Mesodermal cell (in vitro differentiated cells): ENCODE data around the gene VWF.

Experiments used
- H3K27ac ChIP-seq: 2 replicates; pipeline ENCODE4 v1.7.0; 2013; ENCODE audit warnings: mild to moderate bottlenecking, low read depth, low read length, moderate library complexity; ENCODE audit not compliant: severe bottlenecking
- H3K36me3 ChIP-seq: 2 replicates; pipeline ENCODE4 v1.7.1; 2013; ENCODE audit warnings: mild to moderate bottlenecking, low read length, moderate library complexity; ENCODE audit not compliant: control insufficient read depth, insufficient read depth
- H3K4me1 ChIP-seq: one replicate; pipeline ENCODE4 v1.7.1; 2013; ENCODE audit warnings: mild to moderate bottlenecking, low read length; ENCODE audit not compliant: insufficient read depth, control insufficient read depth, poor library complexity, severe bottlenecking
- H3K4me3 ChIP-seq: 2 replicates; pipeline ENCODE4 v1.7.0; 2013; ENCODE audit warnings: low read length, control low read depth, mild to moderate bottlenecking; ENCODE audit not compliant: insufficient read depth, poor library complexity, severe bottlenecking; ENCODE audit errors: extremely low read depth
- H3K9me3 ChIP-seq: 2 replicates; pipeline ENCODE4 v1.7.1; 2013; ENCODE audit warnings: mild to moderate bottlenecking, low read length, moderate library complexity; ENCODE audit not compliant: control insufficient read depth
- WGBS, 2 experiments: methylation state at CpG; one replicate each; pipeline ENCODE4 v1.1.5; 2013; ENCODE audit warnings: missing lambda C conversion rate in 2 of 2; ENCODE audit not compliant: insufficient coverage in 2 of 2; 5-methylcytosine and 5-hydroxymethylcytosine counted together

VWF gene

DNA sequence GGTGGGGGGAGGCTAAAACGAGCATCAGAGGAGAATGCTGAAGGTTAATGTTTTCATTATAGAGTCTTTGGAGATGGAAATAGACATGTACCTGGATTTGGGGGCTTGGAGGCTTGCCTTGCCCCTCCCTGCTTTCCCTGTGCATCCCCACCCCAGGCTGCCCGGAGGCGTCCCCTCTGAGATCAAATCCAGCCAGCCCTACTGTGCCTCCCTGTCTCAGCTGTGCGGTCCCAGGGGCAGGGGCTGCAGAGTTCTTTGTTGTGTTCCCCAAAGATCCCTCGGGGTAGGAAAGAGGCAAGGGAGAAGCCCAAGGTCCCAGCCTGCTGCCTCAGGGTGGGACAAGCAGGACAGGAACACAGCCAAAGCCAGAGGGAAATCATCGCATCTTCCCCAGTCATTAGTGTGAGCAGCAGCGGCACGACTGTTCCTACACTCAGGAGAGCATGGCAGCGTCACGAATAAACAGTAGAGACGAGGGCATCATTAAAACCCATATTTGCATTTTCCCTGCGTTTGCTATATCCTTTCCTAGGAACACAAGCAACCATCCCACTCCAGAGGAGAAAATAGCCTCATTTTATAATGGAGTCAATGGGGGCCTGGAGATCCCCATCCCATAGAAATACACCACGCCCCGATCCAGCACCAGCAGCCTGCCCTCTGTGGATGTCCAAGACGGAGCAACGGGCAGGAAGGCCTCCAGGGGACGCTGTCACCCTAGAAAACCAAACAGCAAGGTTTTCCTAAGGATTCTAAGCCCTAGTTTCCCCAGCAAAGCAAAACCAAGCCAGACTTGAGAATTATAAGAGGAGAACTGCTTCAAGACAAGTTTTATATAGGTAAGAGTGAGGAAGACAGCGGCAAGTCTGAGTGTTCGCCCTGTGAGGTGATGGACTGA lies 211.8 kb downstream of the VWF start:
- Histone ChIP-seq H3K4me1 (no peaks in the 10 kb centered on the region), H3K27ac (no peak overlapping the region), H3K4me3 (no peak overlapping the region), H3K9me3 (no peaks in the 10 kb centered on the region), H3K36me3 (no peaks in the 10 kb centered on the region)
- WGBS, 2 experiments: 66 to 69% methylated on average over 13 to 18 of the region's 19 CpGs

- Histone ChIP-seq H3K27ac (no peak overlapping the region), H3K36me3 (no peaks in the 10 kb centered on the region), H3K4me1 (no peaks in the 10 kb centered on the region), H3K4me3 (no peak overlapping the region), H3K9me3 (no peaks in the 10 kb centered on the region)
- WGBS, 2 experiments: 93% methylated on average over 3 of the region's 3 CpGs; no CpG with 5 or more reads in 1 of the 2 experiments
Observed at GRCh38 chr12:5912011-5912410, 212.5 kb downstream of the VWF start.

GRCh38 chr12:5910790-5911548 lies 213.5 kb downstream of the VWF start:
- no peaks in the 10 kb centered on the region for H3K9me3 ChIP-seq
- no peak overlapping the region for H3K27ac ChIP-seq
- no peak overlapping the region for H3K4me3 ChIP-seq
- H3K36me3 ChIP-seq: no peaks in the 10 kb centered on the region
- 84 to 91% methylated on average over 3 to 5 of the region's 7 CpGs for WGBS, 2 experiments
- H3K4me1 ChIP-seq: no peaks in the 10 kb centered on the region

GRCh38 chr12:5909560-5909959 lies 214.9 kb downstream of the VWF start:
- Histone ChIP-seq H3K4me3 (no peak overlapping the region), H3K9me3 (no peaks in the 10 kb centered on the region), H3K36me3 (no peaks in the 10 kb centered on the region), H3K4me1 (no peaks in the 10 kb centered on the region), H3K27ac (no peak overlapping the region)
- WGBS, 2 experiments: 68 to 91% methylated on average over 3 to 4 of the region's 5 CpGs

DNA sequence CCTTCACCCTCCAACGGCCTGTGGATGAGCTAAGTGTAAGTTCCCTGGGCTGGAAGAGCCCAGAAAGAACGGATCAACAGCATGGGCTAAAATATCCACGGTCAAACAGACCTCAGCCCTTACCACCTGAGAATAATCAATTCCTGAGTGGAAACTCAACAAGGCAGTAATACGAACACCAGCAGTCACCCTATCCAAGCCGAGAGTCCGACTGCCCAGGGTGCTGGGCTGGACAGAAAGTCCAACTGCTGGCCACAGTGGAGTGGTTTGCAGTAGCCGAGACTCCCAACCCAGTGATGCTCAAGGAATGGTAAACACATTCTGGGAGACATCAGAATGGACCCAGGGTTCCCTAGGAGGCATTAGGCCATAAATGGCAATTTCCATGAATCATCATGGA lies 216.2 kb downstream of the VWF start:
- Histone ChIP-seq H3K9me3 (no peaks in the 10 kb centered on the region), H3K27ac (no peak overlapping the region), H3K4me1 (no peaks in the 10 kb centered on the region), H3K36me3 (no peaks in the 10 kb centered on the region), H3K4me3 (no peak overlapping the region)
- WGBS, 2 experiments: 83 to 100% methylated on average over 4 of the region's 7 CpGs

DNA sequence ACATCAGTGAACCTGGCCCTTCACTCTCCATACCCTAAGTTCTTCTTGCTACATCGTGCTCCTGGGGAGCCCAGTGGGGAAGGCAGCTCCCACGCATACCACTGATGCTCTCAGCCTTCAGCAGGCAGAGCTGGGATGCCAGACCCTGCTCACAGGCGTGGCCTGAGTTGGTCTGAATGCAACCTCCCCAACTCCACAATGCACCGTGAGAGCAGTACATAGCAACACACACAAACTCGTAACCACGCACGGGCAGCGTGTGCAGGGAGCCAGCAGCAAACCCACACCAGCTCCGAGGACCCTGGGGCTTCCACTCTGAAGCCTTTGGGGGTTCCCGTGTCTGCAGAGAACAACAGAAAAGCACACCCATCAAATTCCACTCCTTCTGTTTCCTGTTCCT lies 216.7 kb downstream of the VWF start:
- Histone ChIP-seq H3K4me3 (no peak overlapping the region), H3K36me3 (no peaks in the 10 kb centered on the region), H3K4me1 (no peaks in the 10 kb centered on the region), H3K9me3 (no peaks in the 10 kb centered on the region), H3K27ac (no peak overlapping the region)
- 86 to 92% methylated on average over 7 to 10 of the region's 10 CpGs for whole genome bisulfite sequencing, 2 experiments

DNA sequence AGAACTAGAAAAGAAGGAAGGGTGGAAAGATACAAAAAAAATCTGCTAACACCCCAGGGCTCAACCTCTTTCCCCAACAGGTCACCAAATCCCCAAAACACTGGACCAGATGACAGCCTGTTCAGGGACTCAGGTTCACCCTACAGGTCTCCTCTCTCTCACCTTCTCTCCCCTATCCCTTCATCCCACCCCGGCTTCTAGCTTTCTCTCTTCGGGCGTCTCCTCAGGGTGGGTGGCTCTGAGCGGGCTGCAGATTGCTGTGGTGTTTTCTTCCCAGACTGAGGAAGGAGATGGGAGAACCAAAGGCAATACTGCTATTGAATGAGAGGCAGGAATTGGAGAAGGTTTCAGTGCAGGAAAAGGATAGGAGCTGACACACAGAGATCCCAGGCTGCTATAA lies 218.7 kb downstream of the VWF start:
- no peak overlapping the region for H3K4me3 ChIP-seq
- H3K27ac ChIP-seq: no peak overlapping the region
- 100% methylated on average over 3 of the region's 4 CpGs; no CpG with 5 or more reads in 1 of the 2 experiments for WGBS, 2 experiments
- no peaks in the 10 kb centered on the region for H3K36me3 ChIP-seq
- H3K4me1 ChIP-seq: no peaks in the 10 kb centered on the region
- H3K9me3 ChIP-seq: no peaks in the 10 kb centered on the region

- Histone ChIP-seq H3K4me3 (no peak overlapping the region), H3K4me1 (no peaks in the 10 kb centered on the region), H3K36me3 (no peaks in the 10 kb centered on the region), H3K27ac (no peak overlapping the region), H3K9me3 (no peaks in the 10 kb centered on the region)
- WGBS, 2 experiments: 86 to 92% methylated on average over 4 of the region's 6 CpGs
Observed at GRCh38 chr12:5904969-5905368, 219.5 kb downstream of the VWF start.

- no peaks in the 10 kb centered on the region for H3K36me3 ChIP-seq
- no peak overlapping the region for H3K27ac ChIP-seq
- H3K9me3 ChIP-seq: no peaks in the 10 kb centered on the region
- H3K4me1 ChIP-seq: no peaks in the 10 kb centered on the region
- H3K4me3 ChIP-seq: no peak overlapping the region
- WGBS, 2 experiments: 89% methylated on average over 11 of the region's 11 CpGs
Observed at GRCh38 chr12:5904441-5904840, 220.0 kb downstream of the VWF start.

DNA sequence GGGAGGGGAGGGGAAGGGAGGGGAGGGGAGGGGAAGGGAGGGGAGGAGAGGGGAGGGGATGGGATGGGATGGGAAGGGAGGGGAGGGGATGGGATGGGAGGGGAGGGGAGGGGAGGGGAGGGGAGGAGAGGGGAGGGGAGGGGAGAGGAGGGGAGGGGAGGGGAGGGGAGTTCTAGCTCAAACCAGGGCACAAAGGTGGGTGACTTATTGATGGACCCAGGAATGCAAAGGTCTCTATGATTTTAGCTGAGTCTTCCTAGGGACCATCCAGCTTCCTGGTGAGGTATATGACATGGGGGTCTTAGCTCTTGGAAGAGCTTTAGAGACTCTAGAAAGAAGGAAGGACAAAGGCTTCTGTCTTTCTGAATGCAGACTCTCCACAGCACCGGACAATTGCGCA lies 221.7 kb downstream of the VWF start:
- H3K36me3 ChIP-seq: no peaks in the 10 kb centered on the region
- H3K4me1 ChIP-seq: no peaks in the 10 kb centered on the region
- no peak overlapping the region for H3K4me3 ChIP-seq
- 100% methylated on average over 2 of the region's 2 CpGs for WGBS, 2 experiments
- no peak overlapping the region for H3K27ac ChIP-seq
- no peaks in the 10 kb centered on the region for H3K9me3 ChIP-seq

- Histone ChIP-seq H3K4me1 (no peaks in the 10 kb centered on the region), H3K36me3 (no peaks in the 10 kb centered on the region), H3K9me3 (no peaks in the 10 kb centered on the region), H3K4me3 (no peak overlapping the region), H3K27ac (no peak overlapping the region)
- WGBS, 2 experiments: 85 to 87% methylated on average over 5 to 6 of the region's 6 CpGs
Observed at GRCh38 chr12:5901416-5901815, 223.1 kb downstream of the VWF start.
